Left kidney (tissue), 2 donors: ENCODE measurements around the gene NISCH. TPM values are rescaled to one million over a fixed set of nuclear protein-coding genes. Genes with fewer than 3 reads are reported as not detected.

Experiments
- DNase-seq: peaks from one replicate; pipeline ENCODE4 v3.0.0-alpha.2; 2013
- polyA plus RNA-seq: library from polyadenylated mRNA; unstranded; fragments of 120-200 nt; gene quantifications from one replicate; pipeline ENCODE4 v1.2.1, GENCODE V29; 2013; ENCODE audit not compliant: insufficient read length

NISCH gene
- polyA plus RNA-seq, 1 donor = 130 TPM

DNA sequence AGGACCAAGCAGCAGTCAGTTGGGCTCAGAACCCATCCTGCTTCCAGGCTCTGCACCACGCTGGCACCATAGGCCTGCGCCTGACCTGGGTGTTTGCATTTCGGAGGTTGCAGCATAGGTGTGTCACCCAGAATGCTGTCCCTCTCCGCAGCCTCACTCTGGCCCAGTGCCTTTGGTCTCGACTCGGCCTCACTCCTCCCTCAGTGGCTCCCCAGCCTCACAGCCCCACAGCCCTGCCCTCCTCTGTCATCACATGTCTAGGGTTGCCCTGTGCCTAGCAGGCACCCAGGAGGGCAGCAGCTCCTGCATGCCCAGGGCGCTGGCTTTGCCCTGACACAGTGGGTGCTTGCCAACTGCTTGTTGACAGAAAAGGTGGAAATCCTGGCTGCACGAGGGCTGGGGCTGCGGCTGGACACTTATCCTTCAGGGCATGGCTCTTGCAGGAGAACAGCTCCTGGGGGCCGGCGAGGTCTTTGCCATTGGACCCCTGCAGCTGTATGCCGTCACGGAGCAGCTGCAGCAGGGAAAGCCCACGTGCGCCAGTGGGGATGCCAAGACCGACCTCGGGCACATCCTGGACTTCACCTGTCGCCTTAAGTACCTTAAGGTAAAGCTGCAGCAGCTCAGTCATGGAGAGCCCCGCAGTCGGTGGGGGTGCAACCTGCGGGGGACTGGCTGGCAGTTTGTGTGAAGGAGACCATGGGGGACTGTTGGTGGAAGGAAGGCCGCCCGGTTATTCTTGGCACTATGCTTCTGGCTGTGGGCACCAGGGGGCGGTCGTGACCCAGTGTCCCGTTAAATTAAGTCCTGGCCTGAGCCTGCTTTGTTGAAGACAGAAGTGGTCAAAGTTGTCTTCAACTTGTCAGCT is 16.2 kb downstream of the NISCH start:
- DNase-seq = no peak

DNA sequence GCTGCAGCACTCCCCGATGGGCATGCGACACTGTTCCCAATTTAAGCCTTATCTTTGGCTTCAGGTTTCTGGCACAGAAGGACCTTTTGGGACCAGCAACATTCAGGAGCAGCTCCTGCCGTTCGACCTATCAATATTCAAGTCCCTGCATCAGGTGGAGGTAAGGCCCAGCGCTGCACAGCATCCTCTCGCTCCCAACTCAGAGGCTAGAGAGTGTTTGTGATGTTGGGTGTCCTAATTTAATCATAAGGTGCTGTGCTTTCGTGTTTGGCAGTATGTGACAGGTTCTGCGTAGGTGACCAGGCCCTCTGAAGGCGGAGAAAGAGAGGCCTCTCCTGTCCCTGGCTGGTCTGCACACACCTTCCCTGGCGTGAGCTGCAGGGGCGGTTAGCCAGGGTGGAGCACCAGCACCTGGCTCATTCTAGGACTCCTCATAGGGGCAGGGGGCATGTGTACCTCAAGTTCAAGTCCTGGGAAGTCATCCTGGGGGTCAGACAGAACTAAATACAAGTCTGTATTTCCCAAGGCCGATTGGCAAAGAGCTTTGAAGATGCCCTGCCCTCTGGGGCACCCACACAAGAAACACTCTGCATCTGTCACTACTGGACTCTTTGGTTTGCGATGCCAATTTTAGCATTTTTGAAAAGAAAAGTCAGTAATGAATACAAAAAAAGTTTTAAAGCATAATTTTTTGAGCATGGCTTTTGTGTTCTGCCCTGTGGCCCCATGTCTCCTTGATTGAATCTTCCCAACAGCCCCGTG is 17.0 kb downstream of the NISCH start:
- no peak for DNase-seq

DNA sequence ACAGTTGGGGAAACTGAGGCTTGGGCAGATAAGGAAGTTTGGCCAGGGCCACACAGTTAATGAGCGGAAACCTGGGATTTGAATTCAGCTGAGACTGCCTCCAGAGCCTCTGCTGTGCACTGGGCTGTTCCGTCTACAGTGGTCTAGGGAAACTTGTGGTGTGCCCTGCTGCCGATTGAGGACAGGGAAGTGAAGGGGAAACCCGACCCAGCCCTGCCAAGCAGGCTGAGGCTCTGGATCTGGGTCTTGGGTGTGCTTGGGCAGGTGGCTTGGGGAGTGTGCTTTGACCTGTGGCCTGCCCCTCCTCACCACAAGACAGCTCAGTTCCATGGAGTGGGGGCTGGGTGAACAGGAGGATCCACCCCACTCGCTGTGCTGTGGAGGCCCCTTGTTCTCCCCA is 17.6 kb downstream of the NISCH start:
- DNase-seq = no peak

DNA sequence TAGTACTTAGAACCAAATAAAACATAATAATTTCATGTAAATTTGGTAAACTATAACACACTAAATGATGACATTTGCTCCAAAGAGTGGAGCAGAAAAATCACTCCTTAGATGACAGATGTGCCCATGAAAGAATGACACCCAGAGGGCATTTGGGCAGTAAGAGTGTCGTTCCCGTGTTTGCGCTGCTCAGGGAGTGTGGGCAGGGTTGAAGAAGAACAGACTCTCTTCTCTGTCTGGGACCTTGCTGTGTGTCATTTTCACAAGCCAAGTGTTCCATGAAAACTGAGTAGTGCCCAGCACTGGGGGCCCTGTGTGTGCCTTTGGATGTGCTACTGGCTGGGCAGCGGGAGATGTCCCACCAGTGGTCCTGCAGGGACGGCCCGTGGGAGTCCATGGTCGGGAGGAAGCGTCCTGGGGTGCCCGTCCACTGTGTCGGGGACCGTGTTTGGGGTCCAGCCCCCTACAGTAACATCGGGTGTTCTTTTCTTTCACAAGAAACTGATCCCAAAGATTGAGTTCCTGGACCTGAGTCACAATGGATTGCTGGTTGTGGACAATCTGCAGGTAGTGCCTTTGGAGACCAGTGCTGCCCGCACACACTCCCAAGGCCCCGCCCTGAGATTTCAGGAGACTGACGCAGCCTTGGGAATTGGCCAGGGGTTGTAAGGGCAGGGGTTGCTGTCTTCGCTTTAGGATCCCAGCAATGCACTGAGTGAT is 21.8 kb downstream of the NISCH start:
- no peak for DNase-seq

DNA sequence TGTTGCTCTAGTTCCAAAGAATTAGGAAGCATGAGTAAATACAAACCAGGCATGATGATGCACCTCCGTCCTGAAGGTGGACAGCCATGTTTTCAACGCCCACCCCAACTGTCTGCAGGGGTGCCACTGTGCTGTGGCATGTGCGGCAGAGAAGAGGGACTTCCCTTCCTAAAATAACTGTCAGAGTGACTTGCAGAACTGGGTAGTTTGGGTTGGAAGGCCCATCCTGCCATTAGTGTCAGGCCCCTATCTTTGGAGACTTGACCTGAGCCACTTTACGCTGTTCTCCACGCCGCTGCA is 22.3 kb downstream of the NISCH start:
- DNase-seq = no peak

DNA sequence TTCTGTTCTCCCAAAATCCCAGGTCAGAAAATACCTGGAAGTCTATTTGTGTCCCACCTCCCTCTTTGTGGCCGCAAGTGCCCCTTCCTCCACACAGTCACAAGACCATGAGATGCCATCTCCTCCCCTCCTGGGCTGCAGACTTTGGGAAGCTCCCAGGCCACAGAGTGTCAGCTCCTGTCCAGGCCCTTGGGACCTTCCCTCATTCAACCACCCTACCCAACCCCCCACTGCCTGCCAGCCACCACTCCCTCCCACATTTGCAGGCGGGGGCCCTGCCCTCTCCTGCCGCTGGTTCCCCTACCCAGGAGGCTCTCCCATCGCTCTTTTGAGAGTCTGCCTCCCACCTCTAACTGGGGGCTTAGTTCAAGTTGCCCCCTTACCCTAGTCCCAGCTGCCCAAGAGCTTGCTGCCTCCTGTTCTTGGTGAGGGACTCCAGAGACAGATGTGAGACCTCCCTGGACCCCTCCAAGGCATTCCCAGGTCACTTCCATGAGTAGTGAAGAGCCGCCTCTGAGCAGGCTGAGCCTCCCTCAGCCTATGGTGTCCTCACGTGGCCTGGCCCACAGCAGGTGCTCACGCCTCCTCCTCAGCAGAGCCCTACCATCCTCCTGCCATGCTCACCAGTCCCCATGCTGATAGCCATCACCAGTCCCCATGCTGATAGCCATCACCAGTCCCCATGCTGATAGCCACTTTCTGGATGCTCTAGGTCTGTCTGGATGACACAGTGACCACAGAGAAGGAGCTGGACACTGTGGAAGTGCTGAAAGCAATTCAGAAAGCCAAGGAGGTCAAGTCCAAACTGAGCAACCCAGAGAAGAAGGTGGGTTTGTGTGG is 23.9 kb downstream of the NISCH start:
- no peak for DNase-seq

DNA sequence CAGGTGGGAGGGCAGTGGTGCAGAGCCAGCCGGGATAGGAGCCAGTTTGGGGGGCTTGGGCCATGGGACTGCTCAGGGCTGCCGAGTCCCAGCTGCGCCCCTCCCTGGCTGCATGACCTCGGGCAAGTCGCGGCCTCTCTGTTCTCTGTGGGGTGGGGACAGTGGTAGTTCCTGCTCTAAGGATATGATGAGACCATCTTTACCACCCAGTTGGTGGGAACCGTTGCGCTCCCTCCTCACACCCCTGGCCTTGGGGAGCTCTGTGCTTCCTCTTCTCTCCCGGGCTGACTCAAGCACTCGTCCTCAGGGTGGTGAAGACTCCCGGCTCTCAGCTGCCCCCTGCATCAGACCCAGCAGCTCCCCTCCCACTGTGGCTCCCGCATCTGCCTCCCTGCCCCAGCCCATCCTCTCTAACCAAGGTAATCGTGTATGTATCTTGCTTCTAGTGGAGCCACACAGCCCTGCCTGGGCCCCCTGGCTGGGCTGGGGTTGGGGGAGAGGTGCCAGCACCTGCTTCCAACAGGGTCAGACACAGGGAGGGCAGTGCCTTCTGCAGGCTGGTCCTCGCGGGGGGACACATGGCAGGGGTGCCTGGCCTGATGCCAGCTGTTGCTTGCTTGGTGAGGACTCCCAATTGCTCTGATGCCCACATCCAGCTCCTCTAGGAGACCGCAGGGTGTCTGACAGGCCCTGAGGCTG is 24.6 kb downstream of the NISCH start:
- DNase-seq = no peak

DNA sequence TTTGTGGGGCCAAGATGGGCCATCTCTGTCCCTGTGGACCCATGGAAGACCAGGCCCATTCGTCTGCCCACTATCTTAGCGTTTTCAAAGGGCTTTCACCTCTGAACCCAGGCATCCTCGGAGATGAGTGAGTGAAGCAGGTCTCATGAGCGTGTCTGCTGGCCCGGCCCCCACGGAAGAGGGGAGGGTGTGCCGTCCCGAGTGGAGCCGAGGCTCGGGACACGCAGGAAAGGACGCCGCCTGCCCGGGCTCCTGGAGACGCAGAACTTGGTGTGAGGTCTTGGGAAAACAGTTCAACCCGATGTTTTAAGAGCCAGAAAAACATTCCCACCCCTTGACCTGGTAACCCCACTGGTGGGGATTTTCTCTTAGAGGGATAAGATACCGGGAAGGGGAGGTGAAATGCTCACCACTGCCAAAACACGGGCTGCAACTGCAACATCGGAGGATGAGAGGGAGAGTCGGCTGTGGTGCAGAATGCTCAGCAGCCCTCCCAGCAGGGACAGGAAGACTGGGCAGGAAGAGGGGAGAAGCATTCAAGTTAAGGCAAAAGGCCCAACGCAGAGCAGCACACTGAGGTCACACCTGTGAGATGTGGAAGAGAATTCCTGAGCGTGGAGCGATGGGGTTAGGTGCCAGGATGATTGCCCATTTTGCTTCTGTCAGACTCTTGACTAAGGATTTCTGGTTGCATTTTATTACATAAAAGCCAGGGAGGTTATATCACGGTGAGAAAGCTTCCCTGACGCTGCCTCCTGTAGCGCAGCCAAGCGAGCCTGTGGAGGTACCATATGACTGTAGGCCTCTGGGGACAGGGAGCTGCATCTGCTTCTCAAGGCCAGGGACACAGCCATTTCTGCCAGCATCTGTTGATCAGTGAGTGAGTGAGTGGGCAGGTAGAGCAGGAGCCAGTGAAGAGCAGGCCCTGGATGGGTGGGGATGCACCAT is 25.6 kb downstream of the NISCH start:
- DNase-seq = no peak

DNA sequence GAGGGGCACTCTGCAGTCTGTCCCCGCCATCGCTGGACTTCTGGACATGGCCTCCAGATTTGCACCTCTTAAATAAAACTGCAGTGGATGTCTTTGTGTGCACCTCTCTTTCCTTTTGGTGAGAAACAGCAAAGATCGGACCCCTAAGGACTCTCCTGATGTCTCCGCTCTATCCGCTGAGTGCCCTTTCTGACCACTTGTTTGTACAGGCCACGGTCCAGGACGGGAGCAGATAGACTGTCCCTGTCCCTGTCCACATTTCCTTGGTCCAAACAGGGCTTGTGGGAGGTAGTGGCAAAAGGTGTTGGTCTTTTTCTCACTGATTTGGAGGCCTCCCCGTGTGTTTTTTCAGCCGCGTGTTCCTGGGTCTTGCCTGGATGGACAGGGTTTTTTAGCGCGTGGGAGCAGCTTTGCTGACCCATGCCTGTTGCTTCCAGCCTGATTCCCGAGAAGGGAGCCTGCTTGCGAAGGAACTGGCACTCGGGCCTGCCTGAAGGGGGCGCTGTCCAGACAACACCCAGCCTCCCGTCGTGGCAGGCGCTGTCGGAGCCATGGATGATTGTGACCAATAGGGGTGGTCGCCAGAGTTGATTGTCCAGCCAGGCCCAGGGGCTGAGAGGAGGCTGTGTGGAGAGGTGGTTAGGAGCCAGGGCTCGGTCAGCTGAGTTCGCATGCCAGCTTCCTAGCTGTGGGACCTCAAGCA is 26.6 kb downstream of the NISCH start:
- DNase-seq = no peak

DNA sequence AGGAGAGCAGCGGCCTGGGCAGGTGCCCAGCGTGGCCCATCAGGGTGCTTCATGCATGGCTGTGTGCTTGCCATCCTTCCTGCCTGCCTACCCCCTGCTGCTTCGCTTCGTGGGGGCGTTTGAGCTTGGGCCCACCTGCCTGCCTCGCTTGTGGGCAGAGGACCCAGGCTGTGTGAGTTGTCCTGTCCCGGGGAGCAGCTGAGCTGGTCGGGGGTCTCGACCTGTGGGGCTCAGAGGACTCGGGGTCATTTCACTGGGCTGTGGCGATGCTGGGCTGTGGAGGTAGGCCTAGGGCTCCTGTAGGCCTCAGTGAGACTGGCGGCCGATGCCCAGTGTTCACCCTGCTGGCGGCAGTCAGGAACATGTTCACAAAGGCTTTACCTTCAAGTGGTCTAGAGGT is 27.7 kb downstream of the NISCH start:
- no peak for DNase-seq

DNA sequence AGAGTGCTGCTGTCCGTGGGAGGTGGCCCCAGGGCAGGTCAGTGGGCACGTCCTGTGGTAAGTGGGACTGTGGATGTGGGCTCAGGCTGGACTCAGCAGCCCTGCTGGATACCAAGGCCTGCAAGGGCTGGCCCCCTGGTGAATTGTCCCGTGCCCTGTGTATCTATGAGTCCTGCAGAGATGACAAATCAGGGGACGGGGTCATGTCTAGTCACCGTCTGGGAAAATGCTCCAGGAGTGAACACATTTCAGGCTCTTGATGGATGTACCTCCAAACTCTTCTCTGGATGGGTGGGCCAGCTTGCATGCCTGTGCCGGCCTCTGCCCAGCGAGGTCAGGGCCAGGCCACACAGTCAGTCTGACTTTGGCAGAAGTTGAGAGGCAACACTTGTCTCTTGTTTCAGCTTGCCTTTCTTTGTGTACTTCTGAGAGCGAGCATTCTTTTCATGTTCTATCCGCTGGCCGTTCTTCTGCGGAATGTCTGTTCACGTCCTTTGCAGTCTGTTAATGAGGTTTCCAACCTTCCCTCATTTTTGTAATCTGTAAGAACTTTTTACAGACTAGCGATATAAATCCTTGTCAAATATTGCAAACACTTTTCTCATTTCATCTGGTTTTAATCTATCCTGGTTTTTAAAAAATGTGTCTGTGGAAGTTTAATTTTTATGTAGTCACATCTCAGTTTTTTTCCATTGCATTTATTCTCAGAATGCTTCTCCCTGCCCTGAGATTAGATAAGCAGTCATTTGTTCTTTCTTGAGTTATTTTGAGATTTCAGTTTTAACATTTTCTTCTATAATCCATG is 28.4 kb downstream of the NISCH start:
- peak; percentile 24 for DNase-seq

DNA sequence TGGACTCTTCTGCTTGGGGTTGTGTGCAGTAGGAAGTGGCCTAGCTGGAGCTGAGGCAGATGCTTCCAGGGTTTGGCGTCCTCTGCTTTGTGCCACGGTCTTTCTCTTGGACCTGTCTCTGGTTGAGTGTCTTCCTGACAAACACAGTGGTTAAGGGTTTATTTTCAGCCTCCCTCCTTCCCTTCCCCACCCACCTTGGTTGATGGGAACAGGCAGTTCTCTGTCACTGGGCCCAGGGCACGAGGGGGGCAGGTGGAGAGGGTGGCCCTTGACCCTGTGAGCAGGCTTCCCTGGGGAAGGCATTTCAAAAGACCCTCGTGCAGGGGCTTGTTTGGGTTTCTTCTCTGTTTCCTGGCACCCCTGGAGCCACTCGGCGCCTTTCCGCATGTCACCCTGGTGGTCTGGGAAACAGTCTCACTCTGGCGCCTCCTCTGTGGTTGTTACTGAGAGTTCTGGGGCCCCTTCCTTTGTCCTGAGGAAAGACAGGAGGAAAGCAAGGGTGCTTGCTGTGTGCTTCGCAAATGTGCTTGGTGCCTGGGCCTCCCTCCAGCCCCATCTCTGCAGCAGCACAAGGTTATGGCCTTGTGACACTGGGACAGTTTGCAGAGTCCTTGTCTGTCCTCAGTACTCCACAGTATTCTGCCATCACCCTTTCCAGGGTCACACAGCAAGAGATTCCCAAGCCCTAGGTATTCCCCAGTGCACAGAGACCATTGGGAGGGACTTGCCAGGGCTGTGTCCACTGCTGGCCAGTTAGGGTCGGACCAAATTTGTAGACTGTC is 29.5 kb downstream of the NISCH start:
- no peak for DNase-seq

DNA sequence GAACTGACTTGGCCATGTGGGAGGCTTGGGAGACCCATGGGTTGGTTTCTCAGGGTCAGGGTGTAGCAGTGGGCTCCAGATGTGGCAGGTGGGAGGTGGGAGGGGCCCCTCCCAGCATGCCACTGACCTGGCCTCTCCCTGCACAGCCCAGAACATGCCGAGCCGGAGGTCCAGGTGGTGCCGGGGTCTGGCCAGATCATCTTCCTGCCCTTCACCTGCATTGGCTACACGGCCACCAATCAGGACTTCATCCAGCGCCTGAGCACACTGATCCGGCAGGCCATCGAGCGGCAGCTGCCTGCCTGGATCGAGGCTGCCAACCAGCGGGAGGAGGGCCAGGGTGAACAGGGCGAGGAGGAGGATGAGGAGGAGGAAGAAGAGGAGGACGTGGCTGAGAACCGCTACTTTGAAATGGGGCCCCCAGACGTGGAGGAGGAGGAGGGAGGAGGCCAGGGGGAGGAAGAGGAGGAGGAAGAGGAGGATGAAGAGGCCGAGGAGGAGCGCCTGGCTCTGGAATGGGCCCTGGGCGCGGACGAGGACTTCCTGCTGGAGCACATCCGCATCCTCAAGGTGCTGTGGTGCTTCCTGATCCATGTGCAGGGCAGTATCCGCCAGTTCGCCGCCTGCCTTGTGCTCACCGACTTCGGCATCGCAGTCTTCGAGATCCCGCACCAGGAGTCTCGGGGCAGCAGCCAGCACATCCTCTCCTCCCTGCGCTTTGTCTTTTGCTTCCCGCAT is 31.8 kb downstream of the NISCH start:
- DNase-seq = no peak

DNA sequence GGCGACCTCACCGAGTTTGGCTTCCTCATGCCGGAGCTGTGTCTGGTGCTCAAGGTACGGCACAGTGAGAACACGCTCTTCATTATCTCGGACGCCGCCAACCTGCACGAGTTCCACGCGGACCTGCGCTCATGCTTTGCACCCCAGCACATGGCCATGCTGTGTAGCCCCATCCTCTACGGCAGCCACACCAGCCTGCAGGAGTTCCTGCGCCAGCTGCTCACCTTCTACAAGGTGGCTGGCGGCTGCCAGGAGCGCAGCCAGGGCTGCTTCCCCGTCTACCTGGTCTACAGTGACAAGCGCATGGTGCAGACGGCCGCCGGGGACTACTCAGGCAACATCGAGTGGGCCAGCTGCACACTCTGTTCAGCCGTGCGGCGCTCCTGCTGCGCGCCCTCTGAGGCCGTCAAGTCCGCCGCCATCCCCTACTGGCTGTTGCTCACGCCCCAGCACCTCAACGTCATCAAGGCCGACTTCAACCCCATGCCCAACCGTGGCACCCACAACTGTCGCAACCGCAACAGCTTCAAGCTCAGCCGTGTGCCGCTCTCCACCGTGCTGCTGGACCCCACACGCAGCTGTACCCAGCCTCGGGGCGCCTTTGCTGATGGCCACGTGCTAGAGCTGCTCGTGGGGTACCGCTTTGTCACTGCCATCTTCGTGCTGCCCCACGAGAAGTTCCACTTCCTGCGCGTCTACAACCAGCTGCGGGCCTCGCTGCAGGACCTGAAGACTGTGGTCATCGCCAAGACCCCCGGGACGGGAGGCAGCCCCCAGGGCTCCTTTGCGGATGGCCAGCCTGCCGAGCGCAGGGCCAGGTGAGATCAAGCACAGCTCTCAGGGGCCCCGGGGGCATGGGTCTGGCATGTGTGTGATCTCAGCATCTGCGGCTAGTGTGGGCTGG is 32.6 kb downstream of the NISCH start:
- DNase-seq = no peak

DNA sequence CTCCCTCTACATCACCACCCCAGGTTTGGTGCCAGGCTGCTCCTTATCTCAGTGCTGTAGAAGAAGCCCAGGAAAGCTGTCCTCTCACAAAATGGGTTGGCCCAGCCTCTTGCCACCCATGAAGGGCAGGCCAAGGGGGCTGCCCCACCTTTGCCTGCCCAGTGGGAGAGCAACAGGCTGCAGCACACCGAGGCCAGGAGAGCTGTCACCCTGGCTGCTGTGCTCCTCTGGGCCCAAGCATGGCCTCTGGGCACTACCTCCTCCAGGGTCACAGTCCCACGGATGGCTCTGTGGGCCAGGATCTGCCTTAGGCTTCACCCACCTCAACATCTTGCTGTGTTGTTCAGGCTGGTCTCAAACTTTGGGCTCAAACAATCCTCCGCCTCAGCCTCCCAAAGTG is 33.3 kb downstream of the NISCH start:
- DNase-seq = no peak

DNA sequence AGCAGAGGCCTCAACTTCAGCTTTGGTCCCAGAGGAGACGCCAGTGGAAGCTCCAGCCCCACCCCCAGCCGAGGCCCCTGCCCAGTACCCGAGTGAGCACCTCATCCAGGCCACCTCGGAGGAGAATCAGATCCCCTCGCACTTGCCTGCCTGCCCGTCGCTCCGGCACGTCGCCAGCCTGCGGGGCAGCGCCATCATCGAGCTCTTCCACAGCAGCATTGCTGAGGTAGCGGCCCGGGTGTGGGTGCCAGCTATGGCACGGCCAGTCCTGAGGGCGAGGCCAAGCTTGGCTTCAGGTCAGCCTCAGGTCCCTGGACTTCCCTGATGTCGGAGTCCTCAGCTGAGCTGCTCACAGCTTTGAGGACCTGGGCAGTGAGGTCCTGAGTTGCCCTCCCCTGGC is 34.0 kb downstream of the NISCH start:
- no peak for DNase-seq
